ENCODE results near the gene CTSF. TPM values are rescaled to one million over a fixed set of nuclear protein-coding genes. Genes with fewer than 3 reads are reported as not detected.

CTSF gene
- total RNA-seq, 4 donors from 2014 or later = 49.1 to 87.0 (median 60.6) TPM

- intact Hi-C loops (cut with DNase I; ENCODE audit: low total_unique reads) = no loop called here
- no peaks in the 10 kb centered on the region for H3K36me3 ChIP-seq
- in situ Hi-C loops (cut with MboI; ENCODE audit: low sequenced_read_pairs in 4 of 4) = loop anchor here in 1 of 4 donors (10.0 kb wide), 1 partner anchor 105 kb away; the partner anchor contains the start of gene RBM4B
- no peak overlapping the region for H3K4me3 ChIP-seq
- no peak overlapping the region for H3K27ac ChIP-seq
- ATAC-seq = no peak
- no peaks in the 10 kb centered on the region for H3K9me3 ChIP-seq
- no peak for DNase-seq
- H3K27me3 ChIP-seq = no peaks in the 10 kb centered on the region
- TF ChIP-seq CTCF (IDR thresholded peaks at IDR 0.05 in 4 of 5, conservative IDR thresholded peaks at IDR 0.05 in 1 of 5) (no peak), POLR2A (IDR thresholded peaks at IDR 0.05) (no peak)
- H3K4me1 ChIP-seq = peaks cover 5 to 11% of the 10 kb centered on the region in 2 donors
These were observed 1.9 kb upstream of the CTSF start for GRCh38 chr11:66570079-66570849.

- in situ Hi-C loops (cut with MboI; ENCODE audit: low sequenced_read_pairs in 4 of 4) = no loop called here
- Histone ChIP-seq H3K9me3 (no peaks in the 10 kb centered on the region), H3K4me3 (peak overlapping the region in 1 of 4 donors; percentile 57), H3K4me1 (peaks cover 5 to 11% of the 10 kb centered on the region in 2 donors), H3K27ac (peak overlapping the region; percentile 74 to 86 (median 79)), H3K36me3 (peaks cover 0 to 7% of the 10 kb centered on the region in 2 donors), H3K27me3 (no peaks in the 10 kb centered on the region)
- intact Hi-C loops (cut with DNase I; ENCODE audit: low total_unique reads) = no loop called here
- TF ChIP-seq POLR2A (IDR thresholded peaks at IDR 0.05) (no peak), CTCF (IDR thresholded peaks at IDR 0.05 in 4 of 5, conservative IDR thresholded peaks at IDR 0.05 in 1 of 5) (no peak)
- no peak for DNase-seq
- no peak for ATAC-seq
These were observed 670 bp upstream of the CTSF start for GRCh38 chr11:66569076-66569475.

DNA sequence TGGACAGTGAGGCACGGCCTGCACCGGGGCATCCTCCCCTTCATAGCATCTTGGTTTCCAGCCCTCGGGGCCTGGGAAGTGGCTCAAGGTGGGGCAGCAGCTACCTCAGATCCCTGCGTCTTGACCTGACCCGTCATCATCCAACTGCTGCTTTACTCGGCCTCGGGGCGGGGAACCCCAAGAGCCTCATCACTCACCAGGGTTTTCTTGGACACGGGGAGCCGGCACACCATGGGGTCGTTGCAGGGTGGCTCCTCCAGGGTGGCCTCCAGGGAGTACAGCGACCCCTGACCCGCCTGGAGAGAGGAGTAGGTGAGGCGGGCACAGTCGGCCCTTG, 651 bp downstream of the CTSF start:
- ATAC-seq = peak in 1 of 2 donors; percentile 12
- no peaks in the 10 kb centered on the region for H3K9me3 ChIP-seq
- TF ChIP-seq CTCF (IDR thresholded peaks at IDR 0.05 in 4 of 5, conservative IDR thresholded peaks at IDR 0.05 in 1 of 5) = no peak
- TF ChIP-seq POLR2A (IDR thresholded peaks at IDR 0.05) = no peak
- peak overlapping the region; percentile 56 to 77 (median 66) for H3K4me3 ChIP-seq
- intact Hi-C loops (cut with DNase I; ENCODE audit: low total_unique reads) (no loop called here), in situ Hi-C loops (cut with MboI; ENCODE audit: low sequenced_read_pairs in 4 of 4) (no loop called here)
- H3K4me1 ChIP-seq = peaks cover 5 to 11% of the 10 kb centered on the region in 2 donors
- no peaks in the 10 kb centered on the region for H3K27me3 ChIP-seq
- peaks cover 0 to 17% of the 10 kb centered on the region in 2 donors for H3K36me3 ChIP-seq
- H3K27ac ChIP-seq = peak overlapping the region; percentile 74 to 86 (median 79)
- DNase-seq = no peak

GRCh38 chr11:66566221-66566620, 2.2 kb downstream of the CTSF start:
- ATAC-seq (no peak), DNase-seq (no peak)
- peaks cover 0 to 21% of the 10 kb centered on the region in 2 donors for H3K36me3 ChIP-seq
- no peak overlapping the region for H3K27ac ChIP-seq
- no peaks in the 10 kb centered on the region for H3K9me3 ChIP-seq
- H3K4me3 ChIP-seq = no peak overlapping the region
- TF ChIP-seq CTCF (IDR thresholded peaks at IDR 0.05 in 4 of 5, conservative IDR thresholded peaks at IDR 0.05 in 1 of 5) (no peak), POLR2A (IDR thresholded peaks at IDR 0.05) (no peak)
- H3K27me3 ChIP-seq = no peaks in the 10 kb centered on the region
- intact Hi-C loops (cut with DNase I; ENCODE audit: low total_unique reads) (no loop called here), in situ Hi-C loops (cut with MboI; ENCODE audit: low sequenced_read_pairs in 4 of 4) (no loop called here)
- H3K4me1 ChIP-seq = peaks cover 5 to 11% of the 10 kb centered on the region in 2 donors

Data from gastrocnemius medialis (tissue), 4 donors.